K562 treated with DMSO at 1 percent for 12 hours (cell line): Measurements from ENCODE around the gene IER5L. TPM values are rescaled to one million over a fixed set of nuclear protein-coding genes. Genes with fewer than 3 reads are reported as not detected.

Source experiments
- total RNA-seq: library from RNA; unstranded; fragments of 300-600 nt; gene quantifications from 2 replicates; pipeline ENCODE4 v1.2.3, GENCODE V29; 2022; ENCODE audit not compliant: insufficient read depth

Gene IER5L
- total RNA-seq, result 7.5 and 10.1 TPM in 2 replicates

GRCh38 chr9:129177791-129178567, at the start of gene IER5L:
Gene IER5L, minus strand, starts transcription at chr9:129178261. Its CDS starts 209 bp downstream, at chr9:129178052.

Other genes with a start within 250 kb of the IER5L start
- gene DOLK, start 230.7 kb downstream of the IER5L start, total RNA-seq, result 14.8 and 20.1 TPM in 2 replicates
- 26.6 and 71.0 TPM in 2 replicates for gene NUP188, start 230.6 kb downstream of the IER5L start, total RNA-seq
- gene SH3GLB2, start 149.9 kb downstream of the IER5L start, total RNA-seq, result 52.4 and 58.2 TPM in 2 replicates
- gene MIGA2, start 141.6 kb downstream of the IER5L start, total RNA-seq, result 14.9 and 35.6 TPM in 2 replicates
- 23.5 and 28.7 TPM in 2 replicates for gene DOLPP1, start 97.2 kb downstream of the IER5L start, total RNA-seq
- 18.6 and 30.0 TPM in 2 replicates for gene CRAT, start 67.5 kb downstream of the IER5L start, total RNA-seq
- gene PTPA, start 66.8 kb downstream of the IER5L start, total RNA-seq, result 103 and 109 TPM in 2 replicates